GM18951 (cell line): ENCODE data around the gene MYO18B.

Experiments used
- POLR2A ChIP-seq: IDR thresholded peaks from 4 replicates; pipeline ENCODE4 v1.6.1; 2011; ENCODE audit warnings: mild to moderate bottlenecking; ENCODE audit not compliant: insufficient read length, insufficient read depth; ENCODE audit errors: extremely low read depth
- in situ Hi-C: fragments of 300-500 bp; cut with MboI; formaldehyde crosslinking; loops from one replicate; pipeline ENCODE4 v1.12.0; 2022; ENCODE audit warnings: low sequenced_read_pairs, mixed read lengths, inconsistent platforms; ENCODE audit not compliant: unreplicated experiment

The MYO18B gene

DNA sequence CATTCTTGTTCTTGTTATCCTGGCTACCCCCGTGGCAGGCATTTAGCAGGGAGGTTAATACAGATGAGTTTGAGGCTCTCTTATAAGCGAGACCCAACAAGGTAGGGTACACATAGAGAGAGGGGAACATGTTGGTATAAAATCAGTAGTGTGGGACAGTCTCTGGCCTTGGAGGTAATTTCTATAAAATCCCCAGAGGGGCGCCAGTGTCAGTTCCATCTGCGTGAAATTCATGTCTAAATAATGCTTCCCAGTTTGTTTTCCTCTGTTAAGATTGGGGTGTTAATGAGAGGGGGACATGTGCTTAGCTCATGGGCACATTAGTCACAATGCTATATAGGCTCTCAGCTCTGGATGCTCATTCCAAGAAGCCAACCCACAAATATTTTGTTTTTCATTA lies 150.7 kb downstream of the MYO18B start:
- TF ChIP-seq POLR2A, result no peak
- in situ Hi-C loops, result no loop called here

DNA sequence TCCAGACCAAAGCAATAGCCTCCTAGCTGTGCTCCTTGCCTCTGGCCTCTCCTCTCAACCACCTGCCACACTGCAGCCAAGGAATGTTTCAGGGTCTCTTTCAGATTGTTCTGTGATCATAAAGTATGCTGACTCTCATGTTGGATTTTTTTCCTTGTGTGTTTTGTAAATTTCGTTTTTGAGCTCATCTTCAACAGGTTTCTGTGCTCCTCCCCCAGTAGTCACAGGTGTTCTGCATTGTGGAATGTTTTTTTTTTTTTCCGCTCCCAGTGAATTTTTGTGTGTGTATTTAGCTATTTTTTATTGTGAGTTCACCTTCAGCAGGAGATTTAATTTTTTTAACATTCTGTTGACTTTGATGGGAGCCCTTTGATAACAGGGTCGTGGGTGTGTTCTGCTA lies 153.7 kb downstream of the MYO18B start:
- TF ChIP-seq POLR2A, result no peak
- in situ Hi-C loops, result no loop called here

DNA sequence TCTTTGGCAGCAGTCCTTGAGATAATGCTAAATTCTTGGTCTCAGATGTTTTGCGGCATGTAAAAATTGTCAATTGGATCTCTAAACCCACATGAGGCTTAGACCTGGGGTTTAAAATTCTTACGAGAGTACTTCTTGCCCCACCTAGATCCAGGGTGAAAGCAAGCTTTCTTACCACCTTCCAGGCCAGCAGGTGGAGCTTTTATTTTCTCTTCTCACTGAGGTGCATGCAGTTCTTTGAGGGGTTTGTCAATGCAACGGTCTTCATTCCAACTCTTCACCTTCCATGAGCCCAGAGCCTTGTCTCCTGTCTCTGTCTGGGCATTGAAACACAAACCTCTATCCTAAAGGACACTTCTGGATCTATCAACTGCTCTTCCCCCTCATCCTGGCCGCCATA lies 154.1 kb downstream of the MYO18B start:
- TF ChIP-seq POLR2A, result no peak
- in situ Hi-C loops, result no loop called here

DNA sequence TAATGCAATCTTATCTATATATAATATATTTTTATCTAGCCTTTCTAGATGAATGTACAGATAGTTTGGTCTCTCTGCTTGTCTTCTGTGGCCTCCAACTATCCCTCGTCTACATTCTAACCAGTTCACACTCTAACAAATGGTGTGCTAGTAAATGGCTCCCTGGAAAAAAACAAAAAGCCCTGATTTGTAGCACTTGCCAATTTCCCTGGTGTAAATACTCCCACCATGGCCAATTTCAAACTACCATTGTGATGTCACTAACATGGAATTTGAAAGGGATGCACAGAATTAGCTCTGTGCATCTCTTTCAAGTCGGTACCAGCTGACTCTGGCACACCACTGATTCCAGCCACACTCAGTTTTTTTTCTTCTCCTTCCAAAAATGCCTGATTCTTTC lies 154.6 kb downstream of the MYO18B start:
- no peak for TF ChIP-seq POLR2A

GRCh38 chr22:25898707-25899365 lies 156.8 kb downstream of the MYO18B start:
- in situ Hi-C loops, result no loop called here
- TF ChIP-seq POLR2A, result no peak

More for the DNA sequence above, 154.6 kb downstream of the MYO18B start:
- in situ Hi-C loops, result no loop called here

DNA sequence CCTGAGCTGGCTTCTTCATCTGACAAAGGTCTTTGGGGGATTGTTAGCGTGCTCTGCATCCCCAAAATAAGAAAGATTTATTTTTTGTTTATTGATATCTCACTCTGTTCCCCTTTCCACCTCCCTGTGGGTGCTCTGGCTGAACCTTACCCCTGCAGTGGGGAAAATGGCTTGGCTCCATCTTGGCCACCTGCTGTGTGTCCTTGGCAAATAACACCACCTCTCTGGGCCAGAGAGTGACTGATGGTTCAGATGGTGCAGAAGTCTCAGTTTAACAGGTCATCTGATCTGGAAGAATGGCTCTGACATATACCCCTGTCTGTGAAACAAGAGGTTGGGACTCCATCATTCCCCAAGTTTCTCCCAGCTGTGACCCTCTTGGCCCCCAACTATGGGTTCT lies 157.6 kb downstream of the MYO18B start:
- in situ Hi-C loops, result no loop called here
- TF ChIP-seq POLR2A, result no peak

GRCh38 chr22:25900390-25900789 lies 158.4 kb downstream of the MYO18B start:
- in situ Hi-C loops, result no loop called here
- no peak for TF ChIP-seq POLR2A

DNA sequence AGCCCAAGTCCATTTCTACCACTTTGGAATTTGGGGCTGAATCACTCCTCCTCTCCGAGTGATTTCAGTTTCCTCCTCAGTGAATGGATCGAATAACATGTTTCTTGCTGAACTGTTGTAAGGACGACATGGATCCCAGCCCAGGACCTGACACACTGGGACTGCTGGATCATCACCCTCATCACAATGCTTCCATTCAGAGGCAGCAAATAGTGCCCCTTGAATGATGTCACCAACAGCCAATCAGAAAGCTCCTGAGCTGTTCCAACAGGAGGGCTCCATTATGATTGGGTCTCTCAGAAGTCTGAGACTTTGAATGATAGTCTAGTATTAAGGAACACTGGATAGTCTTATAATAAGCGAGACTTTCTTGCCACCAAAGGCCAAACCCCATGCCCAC lies 158.9 kb downstream of the MYO18B start:
- no peak for TF ChIP-seq POLR2A
- in situ Hi-C loops, result no loop called here

GRCh38 chr22:25902402-25902801 lies 160.4 kb downstream of the MYO18B start:
- in situ Hi-C loops, result no loop called here
- no peak for TF ChIP-seq POLR2A

DNA sequence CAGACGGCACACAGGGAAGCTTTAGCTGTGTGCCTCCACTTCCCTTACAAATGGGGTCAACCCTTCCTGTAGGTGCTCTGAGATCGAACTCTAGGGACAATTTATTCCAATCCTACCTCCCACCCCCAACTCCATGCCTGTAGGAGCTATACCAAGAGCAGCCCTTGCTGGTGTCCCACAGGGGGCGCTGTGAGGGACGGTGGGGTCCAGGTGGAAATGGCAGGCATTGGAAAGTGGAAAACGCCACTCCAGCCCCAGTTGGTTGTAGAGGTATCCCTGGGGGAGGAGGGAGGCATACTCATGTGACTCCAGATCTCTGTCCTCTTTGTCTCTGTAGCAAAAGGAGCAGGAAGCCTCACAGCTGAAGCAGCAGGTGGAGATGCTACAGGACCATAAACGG lies 161.3 kb downstream of the MYO18B start:
- in situ Hi-C loops, result no loop called here
- TF ChIP-seq POLR2A, result no peak

DNA sequence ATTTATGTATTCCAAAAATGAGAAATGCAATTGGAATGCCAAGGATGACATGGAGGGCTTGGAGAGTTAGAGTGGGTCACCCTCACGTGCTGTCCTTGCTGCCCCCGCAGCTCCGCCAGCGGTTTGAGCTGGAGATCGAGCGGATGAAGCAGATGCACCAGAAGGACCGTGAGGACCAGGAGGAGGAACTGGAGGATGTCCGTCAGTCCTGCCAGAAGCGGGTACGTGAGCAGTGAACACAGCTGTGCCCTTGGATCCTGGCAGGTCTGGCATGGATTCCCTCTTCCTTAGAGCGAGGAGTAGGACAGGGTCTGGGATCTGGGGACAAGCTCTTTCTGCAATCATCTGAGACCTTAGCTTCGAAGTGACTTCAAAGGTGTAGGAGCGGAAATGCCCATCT lies 166.2 kb downstream of the MYO18B start:
- TF ChIP-seq POLR2A, result no peak

GRCh38 chr22:25908755-25909154 lies 166.8 kb downstream of the MYO18B start:
- TF ChIP-seq POLR2A, result no peak
- in situ Hi-C loops, result no loop called here

More for the DNA sequence above, 166.2 kb downstream of the MYO18B start:
- in situ Hi-C loops, result no loop called here

GRCh38 chr22:25909614-25910387 lies 167.8 kb downstream of the MYO18B start:
- no peak for TF ChIP-seq POLR2A

More at GRCh38 chr22:25909614-25910387, 167.8 kb downstream of the MYO18B start:
- in situ Hi-C loops, result no loop called here
